Measurements from ENCODE around the gene DTNBP1.

DNA sequence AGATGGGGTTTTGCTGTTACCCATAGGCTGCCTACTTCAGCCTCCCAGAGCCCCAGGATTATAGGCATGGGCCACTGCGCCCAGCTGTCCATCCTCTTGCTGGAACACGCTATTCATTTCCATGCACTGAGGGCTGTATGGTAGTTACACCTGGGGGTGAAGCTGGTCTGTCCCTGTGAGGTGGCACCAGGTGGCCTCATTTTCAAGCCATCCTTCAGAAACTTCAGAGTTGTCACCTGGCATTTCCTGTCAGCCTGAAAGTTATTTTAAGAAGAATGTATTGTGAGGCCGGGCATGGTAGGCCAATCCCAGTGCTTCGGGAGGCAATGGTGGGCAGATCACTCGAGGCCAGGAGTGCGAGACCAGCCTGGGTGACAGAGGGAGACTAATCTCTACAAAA lies 147.6 kb downstream of the DTNBP1 start:
- TF ChIP-seq, protein P1, sequence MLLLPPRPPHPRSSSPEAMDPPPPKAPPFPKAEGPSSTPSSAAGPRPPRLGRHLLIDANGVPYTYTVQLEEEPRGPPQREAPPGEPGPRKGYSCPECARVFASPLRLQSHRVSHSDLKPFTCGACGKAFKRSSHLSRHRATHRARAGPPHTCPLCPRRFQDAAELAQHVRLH (tag by site-specific recombination; IDR thresholded peaks at IDR 0.05) = no peak
- TF ChIP-seq, protein P2, sequence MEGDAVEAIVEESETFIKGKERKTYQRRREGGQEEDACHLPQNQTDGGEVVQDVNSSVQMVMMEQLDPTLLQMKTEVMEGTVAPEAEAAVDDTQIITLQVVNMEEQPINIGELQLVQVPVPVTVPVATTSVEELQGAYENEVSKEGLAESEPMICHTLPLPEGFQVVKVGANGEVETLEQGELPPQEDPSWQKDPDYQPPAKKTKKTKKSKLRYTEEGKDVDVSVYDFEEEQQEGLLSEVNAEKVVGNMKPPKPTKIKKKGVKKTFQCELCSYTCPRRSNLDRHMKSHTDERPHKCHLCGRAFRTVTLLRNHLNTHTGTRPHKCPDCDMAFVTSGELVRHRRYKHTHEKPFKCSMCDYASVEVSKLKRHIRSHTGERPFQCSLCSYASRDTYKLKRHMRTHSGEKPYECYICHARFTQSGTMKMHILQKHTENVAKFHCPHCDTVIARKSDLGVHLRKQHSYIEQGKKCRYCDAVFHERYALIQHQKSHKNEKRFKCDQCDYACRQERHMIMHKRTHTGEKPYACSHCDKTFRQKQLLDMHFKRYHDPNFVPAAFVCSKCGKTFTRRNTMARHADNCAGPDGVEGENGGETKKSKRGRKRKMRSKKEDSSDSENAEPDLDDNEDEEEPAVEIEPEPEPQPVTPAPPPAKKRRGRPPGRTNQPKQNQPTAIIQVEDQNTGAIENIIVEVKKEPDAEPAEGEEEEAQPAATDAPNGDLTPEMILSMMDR (tag by site-specific recombination; IDR thresholded peaks at IDR 0.05) = no peak
- no peak for TF ChIP-seq ZNF473 (tag by site-specific recombination; IDR thresholded peaks at IDR 0.05)

Measured in HEK293 (cell line).